ENCODE measurements around the gene CNTD1.

Gene CNTD1

DNA sequence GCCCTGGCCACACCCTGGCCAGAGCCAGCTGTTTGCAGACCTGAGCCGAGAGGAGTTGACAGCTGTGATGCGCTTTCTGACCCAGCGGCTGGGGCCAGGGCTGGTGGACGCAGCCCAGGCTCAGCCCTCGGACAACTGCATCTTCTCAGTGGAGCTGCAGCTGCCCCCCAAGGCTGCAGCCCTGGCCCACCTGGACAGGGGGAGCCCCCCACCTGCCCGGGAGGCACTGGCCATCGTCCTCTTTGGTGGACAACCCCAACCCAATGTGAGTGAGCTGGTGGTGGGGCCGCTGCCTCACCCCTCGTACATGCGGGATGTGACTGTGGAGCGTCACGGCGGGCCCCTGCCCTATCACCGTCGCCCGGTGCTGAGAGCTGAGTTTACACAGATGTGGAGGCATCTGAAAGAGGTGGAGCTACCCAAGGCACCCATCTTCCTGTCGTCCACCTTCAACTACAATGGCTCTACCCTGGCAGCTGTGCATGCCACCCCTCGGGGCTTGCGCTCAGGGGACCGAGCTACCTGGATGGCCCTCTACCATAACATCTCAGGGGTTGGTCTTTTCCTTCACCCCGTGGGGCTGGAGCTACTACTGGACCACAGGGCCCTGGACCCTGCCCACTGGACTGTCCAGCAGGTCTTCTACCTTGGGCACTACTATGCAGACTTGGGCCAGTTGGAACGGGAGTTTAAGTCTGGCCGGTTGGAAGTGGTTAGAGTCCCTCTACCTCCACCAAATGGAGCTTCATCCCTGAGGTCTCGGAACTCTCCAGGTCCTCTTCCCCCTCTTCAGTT lies 46.3 kb downstream of the CNTD1 start:
- Histone ChIP-seq H4K8ac (ENCODE audit: low read length) (no peak overlapping the region), H2AFZ (ENCODE audit: low read depth, low read length) (no peak overlapping the region), H2BK12ac (ENCODE audit: low read length in 2 of 2) (no peak overlapping the region), H2BK120ac (ENCODE audit: low read depth, low read length) (no peak overlapping the region), H3K14ac (ENCODE audit: low read length in 2 of 2) (no peak overlapping the region), H4K91ac (ENCODE audit: low read length) (no peak overlapping the region), H3K9ac (ENCODE audit: low read length) (no peak overlapping the region), H3K79me1 (replicated peaks; ENCODE audit: low read length, poor library complexity, severe bottlenecking) (peaks cover 14% of the 10 kb centered on the region), H2AK5ac (ENCODE audit: low read length, severe bottlenecking) (no peak overlapping the region), H3K36me3 (ENCODE audit: control insufficient read depth in 1 of 2, insufficient read depth in 2 of 2, low read depth in 1 of 2, low read length in 2 of 2) (peaks cover 54% of the 10 kb centered on the region in 2 experiments), H3K27ac (ENCODE audit: low read length, poor library complexity, severe bottlenecking) (no peak overlapping the region), H3K4me2 (ENCODE audit: low read length, poor library complexity, severe bottlenecking) (no peak overlapping the region), H2BK5ac (ENCODE audit: low read depth, low read length, poor library complexity, severe bottlenecking) (no peak overlapping the region), H3K9me3 (ENCODE audit: control insufficient read depth, low read length) (no peaks in the 10 kb centered on the region), H3K4me3 (ENCODE audit: insufficient read depth in 1 of 2, low read depth in 1 of 2, low read length in 2 of 2) (no peak overlapping the region), H3K27me3 (ENCODE audit: control insufficient read depth in 1 of 2, insufficient read depth in 1 of 2, low read length in 2 of 2) (peaks cover 5% of the 10 kb centered on the region in 2 experiments), H3K23ac (ENCODE audit: low read length in 2 of 2) (no peak overlapping the region), H2BK15ac (ENCODE audit: low read depth, poor library complexity, severe bottlenecking) (no peak overlapping the region), H3K4me1 (ENCODE audit: control insufficient read depth, insufficient read depth, low read depth, low read length) (peaks cover 10% of the 10 kb centered on the region), H3K18ac (ENCODE audit: low read depth in 1 of 2, low read length in 2 of 2) (no peak overlapping the region), H3K4ac (ENCODE audit: low read depth in 1 of 2, low read length in 2 of 2) (no peak overlapping the region)
- 98% methylated on average over 24 of the region's 24 CpGs for WGBS
- no peak for DNase-seq

DNA sequence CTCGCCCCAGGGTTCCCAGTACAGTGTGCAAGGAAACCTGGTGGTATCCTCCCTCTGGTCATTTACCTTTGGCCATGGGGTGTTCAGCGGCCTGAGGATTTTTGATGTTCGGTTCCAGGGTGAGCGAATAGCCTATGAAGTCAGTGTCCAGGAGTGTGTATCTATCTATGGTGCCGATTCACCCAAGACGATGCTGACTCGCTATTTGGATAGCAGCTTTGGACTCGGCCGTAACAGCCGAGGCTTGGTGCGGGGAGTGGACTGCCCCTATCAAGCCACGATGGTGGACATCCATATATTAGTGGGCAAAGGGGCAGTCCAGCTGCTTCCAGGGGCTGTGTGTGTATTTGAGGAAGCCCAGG lies 46.9 kb downstream of the CNTD1 start:
- Histone ChIP-seq H3K4me3 (ENCODE audit: insufficient read depth in 1 of 2, low read depth in 1 of 2, low read length in 2 of 2) (no peak overlapping the region), H3K27ac (ENCODE audit: low read length, poor library complexity, severe bottlenecking) (no peak overlapping the region), H3K27me3 (ENCODE audit: control insufficient read depth in 1 of 2, insufficient read depth in 1 of 2, low read length in 2 of 2) (peaks cover 5 to 11% of the 10 kb centered on the region in 2 experiments), H3K4me1 (ENCODE audit: control insufficient read depth, insufficient read depth, low read depth, low read length) (peaks cover 11% of the 10 kb centered on the region), H3K4me2 (ENCODE audit: low read length, poor library complexity, severe bottlenecking) (no peak overlapping the region), H2BK15ac (ENCODE audit: low read depth, poor library complexity, severe bottlenecking) (no peak overlapping the region), H2BK5ac (ENCODE audit: low read depth, low read length, poor library complexity, severe bottlenecking) (no peak overlapping the region), H2BK120ac (ENCODE audit: low read depth, low read length) (no peak overlapping the region), H3K18ac (ENCODE audit: low read depth in 1 of 2, low read length in 2 of 2) (no peak overlapping the region), H4K8ac (ENCODE audit: low read length) (no peak overlapping the region), H3K79me1 (replicated peaks; ENCODE audit: low read length, poor library complexity, severe bottlenecking) (peaks cover 14% of the 10 kb centered on the region), H3K14ac (ENCODE audit: low read length in 2 of 2) (no peak overlapping the region), H2AFZ (ENCODE audit: low read depth, low read length) (no peak overlapping the region), H3K4ac (ENCODE audit: low read depth in 1 of 2, low read length in 2 of 2) (no peak overlapping the region), H3K9me3 (ENCODE audit: control insufficient read depth, low read length) (no peaks in the 10 kb centered on the region), H2BK12ac (ENCODE audit: low read length in 2 of 2) (no peak overlapping the region), H3K23ac (ENCODE audit: low read length in 2 of 2) (no peak overlapping the region), H2AK5ac (ENCODE audit: low read length, severe bottlenecking) (no peak overlapping the region), H4K91ac (ENCODE audit: low read length) (no peak overlapping the region), H3K9ac (ENCODE audit: low read length) (peak overlapping the region; percentile 44), H3K36me3 (ENCODE audit: control insufficient read depth in 1 of 2, insufficient read depth in 2 of 2, low read depth in 1 of 2, low read length in 2 of 2) (peaks cover 49 to 50% of the 10 kb centered on the region in 2 experiments)
- no peak for DNase-seq
- 97% methylated on average over 12 of the region's 12 CpGs for WGBS

DNA sequence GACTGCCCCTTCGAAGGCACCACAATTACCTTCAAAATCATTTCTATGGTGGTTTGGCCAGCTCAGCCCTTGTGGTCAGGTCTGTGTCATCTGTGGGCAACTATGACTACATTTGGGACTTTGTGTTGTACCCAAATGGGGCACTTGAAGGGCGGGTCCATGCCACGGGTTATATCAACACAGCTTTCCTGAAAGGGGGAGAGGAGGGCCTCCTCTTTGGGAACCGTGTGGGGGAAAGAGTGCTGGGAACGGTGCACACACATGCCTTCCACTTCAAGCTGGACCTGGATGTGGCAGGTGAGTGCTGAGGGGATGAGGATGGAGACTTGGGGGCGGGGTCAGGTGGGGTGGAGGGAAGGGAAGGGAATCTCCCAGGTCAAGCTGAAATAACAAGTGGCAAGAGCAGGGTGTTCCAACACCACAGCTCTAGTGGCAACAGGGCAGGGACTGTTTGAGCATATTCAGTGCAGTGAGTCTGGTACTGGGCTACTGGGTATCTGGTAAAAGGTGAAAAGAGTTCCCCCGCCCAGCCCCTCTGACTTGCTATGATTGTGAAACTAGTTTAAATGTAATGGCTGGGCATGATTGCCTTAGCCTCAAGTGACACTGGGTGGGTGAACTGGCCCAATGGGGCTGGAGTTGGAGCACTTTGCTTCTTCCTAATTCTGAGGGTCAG lies 47.4 kb downstream of the CNTD1 start:
- Histone ChIP-seq H3K14ac (ENCODE audit: low read length in 2 of 2) (no peak overlapping the region), H2AFZ (ENCODE audit: low read depth, low read length) (no peak overlapping the region), H2BK120ac (ENCODE audit: low read depth, low read length) (no peak overlapping the region), H3K27ac (ENCODE audit: low read length, poor library complexity, severe bottlenecking) (no peak overlapping the region), H3K4me2 (ENCODE audit: low read length, poor library complexity, severe bottlenecking) (no peak overlapping the region), H3K4ac (ENCODE audit: low read depth in 1 of 2, low read length in 2 of 2) (no peak overlapping the region), H3K27me3 (ENCODE audit: control insufficient read depth in 1 of 2, insufficient read depth in 1 of 2, low read length in 2 of 2) (peaks cover 5 to 16% of the 10 kb centered on the region in 2 experiments), H3K36me3 (ENCODE audit: control insufficient read depth in 1 of 2, insufficient read depth in 2 of 2, low read depth in 1 of 2, low read length in 2 of 2) (peaks cover 46 to 47% of the 10 kb centered on the region in 2 experiments), H4K8ac (ENCODE audit: low read length) (no peak overlapping the region), H3K79me1 (replicated peaks; ENCODE audit: low read length, poor library complexity, severe bottlenecking) (peaks cover 14% of the 10 kb centered on the region), H2BK12ac (ENCODE audit: low read length in 2 of 2) (no peak overlapping the region), H3K9ac (ENCODE audit: low read length) (peak overlapping the region; percentile 44), H4K91ac (ENCODE audit: low read length) (no peak overlapping the region), H2AK5ac (ENCODE audit: low read length, severe bottlenecking) (no peak overlapping the region), H3K4me1 (ENCODE audit: control insufficient read depth, insufficient read depth, low read depth, low read length) (peaks cover 11% of the 10 kb centered on the region), H3K18ac (ENCODE audit: low read depth in 1 of 2, low read length in 2 of 2) (no peak overlapping the region), H3K4me3 (ENCODE audit: insufficient read depth in 1 of 2, low read depth in 1 of 2, low read length in 2 of 2) (no peak overlapping the region), H2BK15ac (ENCODE audit: low read depth, poor library complexity, severe bottlenecking) (no peak overlapping the region), H2BK5ac (ENCODE audit: low read depth, low read length, poor library complexity, severe bottlenecking) (no peak overlapping the region), H3K23ac (ENCODE audit: low read length in 2 of 2) (no peak overlapping the region), H3K9me3 (ENCODE audit: control insufficient read depth, low read length) (no peaks in the 10 kb centered on the region)
- 93% methylated on average over 6 of the region's 7 CpGs for WGBS
- no peak for DNase-seq

GRCh38 chr17:42846594-42847280 lies 48.1 kb downstream of the CNTD1 start:
- H3K79me1 ChIP-seq (replicated peaks; ENCODE audit: low read length, poor library complexity, severe bottlenecking), result peaks cover 11% of the 10 kb centered on the region
- H4K91ac ChIP-seq (ENCODE audit: low read length), result no peak overlapping the region
- peak overlapping the region; percentile 44 for H3K9ac ChIP-seq (ENCODE audit: low read length)
- no peak overlapping the region for H4K8ac ChIP-seq (ENCODE audit: low read length)
- no peak overlapping the region for H2AFZ ChIP-seq (ENCODE audit: low read depth, low read length)
- H3K4me3 ChIP-seq (ENCODE audit: insufficient read depth in 1 of 2, low read depth in 1 of 2, low read length in 2 of 2), result no peak overlapping the region
- H3K9me3 ChIP-seq (ENCODE audit: control insufficient read depth, low read length), result no peaks in the 10 kb centered on the region
- no peak overlapping the region for H3K4ac ChIP-seq (ENCODE audit: low read depth in 1 of 2, low read length in 2 of 2)
- H3K14ac ChIP-seq (ENCODE audit: low read length in 2 of 2), result no peak overlapping the region
- no peak overlapping the region for H2AK5ac ChIP-seq (ENCODE audit: low read length, severe bottlenecking)
- no peak overlapping the region for H2BK12ac ChIP-seq (ENCODE audit: low read length in 2 of 2)
- no peak overlapping the region for H3K27ac ChIP-seq (ENCODE audit: low read length, poor library complexity, severe bottlenecking)
- peaks cover 40 to 41% of the 10 kb centered on the region in 2 experiments for H3K36me3 ChIP-seq (ENCODE audit: control insufficient read depth in 1 of 2, insufficient read depth in 2 of 2, low read depth in 1 of 2, low read length in 2 of 2)
- WGBS, result 77% methylated on average over 8 of the region's 9 CpGs
- no peak overlapping the region for H3K18ac ChIP-seq (ENCODE audit: low read depth in 1 of 2, low read length in 2 of 2)
- H2BK120ac ChIP-seq (ENCODE audit: low read depth, low read length), result no peak overlapping the region
- no peak overlapping the region for H3K23ac ChIP-seq (ENCODE audit: low read length in 2 of 2)
- peaks cover 5 to 20% of the 10 kb centered on the region in 2 experiments for H3K27me3 ChIP-seq (ENCODE audit: control insufficient read depth in 1 of 2, insufficient read depth in 1 of 2, low read length in 2 of 2)
- no peak overlapping the region for H2BK5ac ChIP-seq (ENCODE audit: low read depth, low read length, poor library complexity, severe bottlenecking)
- no peak overlapping the region for H3K4me2 ChIP-seq (ENCODE audit: low read length, poor library complexity, severe bottlenecking)
- DNase-seq, result peak; percentile 58
- no peak overlapping the region for H2BK15ac ChIP-seq (ENCODE audit: low read depth, poor library complexity, severe bottlenecking)
- H3K4me1 ChIP-seq (ENCODE audit: control insufficient read depth, insufficient read depth, low read depth, low read length), result peaks cover 11% of the 10 kb centered on the region

Measured in mesenchymal stem cell (in vitro differentiated cells and primary cell).